HG03103 (cell line): ENCODE results near the gene FILIP1.

Source experiments
- ATAC-seq: cut with Tn5 transposase; IDR thresholded peaks from one replicate; pipeline ENCODE4 v1.9.1; 2021; ENCODE audit warnings: low read depth; ENCODE audit not compliant: unreplicated experiment

The FILIP1 gene

DNA sequence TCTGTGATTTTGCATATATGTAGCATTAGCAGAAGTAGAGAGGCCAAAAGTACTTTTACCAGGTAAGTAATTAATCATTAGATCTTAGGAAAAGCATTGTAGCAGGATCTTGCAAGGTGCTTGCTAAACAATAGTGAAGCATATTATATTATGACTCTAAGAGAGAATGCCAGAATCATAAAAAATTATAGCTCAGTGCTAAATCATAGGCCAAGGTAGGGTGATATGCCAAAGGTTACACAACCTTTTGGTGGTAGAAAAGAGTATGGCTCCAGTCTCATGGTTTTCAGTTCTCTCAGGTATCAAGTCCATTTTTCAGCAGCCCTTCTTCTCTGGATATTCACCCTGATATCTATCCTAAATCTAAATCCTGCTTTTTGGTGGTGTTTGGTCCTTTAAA is 192.1 kb downstream of the FILIP1 start:
- no peak for ATAC-seq

DNA sequence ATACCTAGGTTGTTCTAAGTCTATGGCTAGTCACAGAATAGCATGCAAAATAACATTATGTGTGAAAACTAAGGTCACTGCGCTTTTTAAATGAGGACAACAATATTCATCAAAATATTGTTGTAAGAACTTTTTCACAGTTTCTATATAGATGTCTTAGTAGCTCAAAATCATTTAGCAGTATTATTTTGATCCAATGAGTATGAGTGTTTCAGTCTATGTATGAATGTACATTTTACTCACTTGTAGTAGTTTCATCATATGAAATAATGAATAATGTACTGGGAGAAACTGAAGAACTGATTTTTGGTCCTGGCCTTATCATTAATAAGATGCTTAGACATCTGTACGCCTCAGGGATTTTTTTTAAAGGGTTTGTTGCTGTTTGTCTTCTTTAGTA is 192.5 kb downstream of the FILIP1 start:
- ATAC-seq, result no peak

GRCh38 chr6:75300531-75300855 is 193.1 kb downstream of the FILIP1 start:
- no peak for ATAC-seq

DNA sequence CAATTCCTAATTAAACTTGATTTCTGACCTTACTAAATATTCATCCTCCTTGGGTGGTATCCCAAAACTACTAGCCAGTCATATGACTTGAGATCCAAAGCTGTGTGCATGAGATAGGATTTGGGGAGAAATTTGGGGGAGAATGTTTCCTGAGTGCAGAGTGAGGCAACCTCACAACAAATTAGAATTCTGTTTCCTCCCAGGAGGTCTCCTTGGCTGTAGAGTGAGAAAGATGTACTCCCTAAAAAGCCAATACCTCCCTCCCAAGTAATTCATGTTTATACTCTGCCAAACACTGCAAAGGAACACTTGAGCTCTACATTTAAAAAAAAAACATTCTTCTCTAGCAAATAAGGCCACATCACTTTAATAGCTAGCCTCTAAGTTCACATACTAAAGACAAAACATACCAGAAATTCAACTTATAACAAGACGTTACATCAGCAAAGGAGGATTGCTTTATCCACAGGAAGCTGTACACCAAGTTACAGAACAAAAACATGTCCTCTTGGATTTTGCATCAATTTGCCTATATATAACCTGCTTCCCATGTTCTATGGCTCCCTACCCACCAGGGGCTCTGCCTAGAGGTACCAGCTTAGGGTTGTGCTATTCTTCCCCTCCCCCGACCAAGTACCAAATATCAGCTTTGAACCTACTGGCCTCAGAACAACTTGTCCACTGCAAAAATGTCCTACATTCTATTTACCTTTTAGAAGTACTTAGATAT is 193.6 kb downstream of the FILIP1 start:
- ATAC-seq, result no peak

GRCh38 chr6:75296811-75297779 is 196.5 kb downstream of the FILIP1 start:
- ATAC-seq, result peak; percentile 70

DNA sequence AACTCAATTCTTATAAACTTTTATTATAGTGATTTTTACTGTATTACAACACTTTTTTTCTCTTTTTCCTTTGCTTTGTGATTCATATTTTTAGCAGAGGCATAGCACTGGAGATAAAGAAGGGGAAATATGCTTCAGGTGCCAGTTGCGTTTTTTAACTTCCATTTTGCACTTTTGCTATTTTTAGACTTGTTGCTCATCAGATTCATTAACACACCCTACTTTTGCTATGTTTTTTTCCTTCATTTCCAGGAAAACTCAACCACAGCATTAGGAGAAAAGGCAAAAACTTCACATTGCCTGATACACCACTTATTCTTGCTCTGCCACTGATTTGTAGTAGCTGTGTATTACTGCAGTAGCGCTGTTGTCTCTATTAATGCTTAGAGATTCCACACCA is 201.0 kb downstream of the FILIP1 start:
- ATAC-seq, result no peak

DNA sequence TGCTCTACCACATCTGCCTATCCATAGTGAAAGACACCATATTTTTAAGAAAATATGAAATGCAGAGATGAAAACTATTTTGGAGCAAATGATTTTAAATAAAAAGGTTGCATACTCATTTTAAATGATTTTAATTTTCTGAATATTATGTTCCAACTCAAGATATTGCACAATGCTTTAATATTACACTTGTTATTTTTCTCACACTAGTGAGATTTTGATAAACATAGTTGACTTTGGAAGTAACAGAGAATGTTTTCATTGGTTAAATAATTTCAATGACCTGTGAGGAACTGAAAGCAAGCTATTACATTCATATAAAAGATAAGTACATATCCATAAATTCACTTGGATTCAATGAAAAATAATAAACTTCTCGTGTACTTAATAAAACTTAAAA is 201.9 kb downstream of the FILIP1 start:
- no peak for ATAC-seq

DNA sequence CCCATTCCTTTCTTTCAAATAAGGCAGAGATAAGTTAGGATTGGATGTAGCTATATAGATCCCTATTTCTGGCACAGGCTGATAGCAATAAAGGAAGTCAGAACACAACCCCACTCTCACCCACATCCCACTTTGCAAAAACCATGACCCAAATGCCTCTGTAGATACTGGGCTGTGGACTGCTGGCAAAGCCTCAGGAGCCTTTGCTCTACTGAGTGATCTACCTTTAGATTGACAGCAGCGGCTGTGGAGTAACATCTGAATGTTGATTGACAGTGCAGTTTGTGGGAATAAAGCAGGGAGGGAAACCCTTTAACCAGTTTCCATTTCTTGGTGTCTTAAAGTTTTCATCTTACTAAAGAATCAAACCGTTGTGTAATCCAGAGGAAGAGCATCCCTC is 202.3 kb downstream of the FILIP1 start:
- no peak for ATAC-seq

- no peak for ATAC-seq
Measured at GRCh38 chr6:75290136-75290945, 203.3 kb downstream of the FILIP1 start.

DNA sequence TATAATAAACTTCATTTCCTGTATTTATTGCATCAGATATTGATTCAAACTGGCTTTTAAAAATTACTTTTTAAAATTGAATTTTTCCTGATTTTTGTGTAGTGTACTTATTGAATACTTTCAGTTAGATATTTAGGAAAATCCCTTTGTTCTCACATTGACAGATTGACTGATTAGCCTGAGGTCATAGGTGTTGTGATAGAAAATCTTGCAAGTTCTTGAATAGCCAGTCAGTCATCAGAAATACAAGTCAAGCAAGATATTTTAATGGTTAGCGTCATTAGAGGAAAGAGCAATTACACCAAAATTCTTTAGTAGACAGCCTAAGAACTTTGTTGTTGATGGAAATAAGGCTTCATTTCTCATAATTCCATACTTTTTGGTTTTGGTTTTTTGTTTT is 205.6 kb downstream of the FILIP1 start:
- ATAC-seq, result no peak

- no peak for ATAC-seq
Measured at GRCh38 chr6:75287424-75287823, 206.2 kb downstream of the FILIP1 start.

GRCh38 chr6:75286955-75287354 is 206.6 kb downstream of the FILIP1 start:
- no peak for ATAC-seq

DNA sequence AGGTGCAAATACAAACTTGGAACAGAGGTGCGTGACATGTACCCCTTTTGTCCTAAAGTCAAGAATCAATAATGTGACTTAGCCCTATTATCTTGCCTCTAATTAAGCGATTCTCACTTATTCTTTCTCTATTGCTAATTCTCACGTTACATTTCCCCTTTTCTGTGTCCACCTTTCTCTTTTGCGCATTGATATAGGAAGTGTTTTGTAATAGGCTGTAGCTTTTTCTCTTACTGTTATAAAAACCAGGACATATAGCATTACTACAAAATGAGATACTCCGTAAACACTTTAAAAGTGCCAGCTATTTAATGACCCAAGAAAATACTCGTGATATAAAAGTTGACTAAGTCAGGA is 208.3 kb downstream of the FILIP1 start:
- no peak for ATAC-seq

DNA sequence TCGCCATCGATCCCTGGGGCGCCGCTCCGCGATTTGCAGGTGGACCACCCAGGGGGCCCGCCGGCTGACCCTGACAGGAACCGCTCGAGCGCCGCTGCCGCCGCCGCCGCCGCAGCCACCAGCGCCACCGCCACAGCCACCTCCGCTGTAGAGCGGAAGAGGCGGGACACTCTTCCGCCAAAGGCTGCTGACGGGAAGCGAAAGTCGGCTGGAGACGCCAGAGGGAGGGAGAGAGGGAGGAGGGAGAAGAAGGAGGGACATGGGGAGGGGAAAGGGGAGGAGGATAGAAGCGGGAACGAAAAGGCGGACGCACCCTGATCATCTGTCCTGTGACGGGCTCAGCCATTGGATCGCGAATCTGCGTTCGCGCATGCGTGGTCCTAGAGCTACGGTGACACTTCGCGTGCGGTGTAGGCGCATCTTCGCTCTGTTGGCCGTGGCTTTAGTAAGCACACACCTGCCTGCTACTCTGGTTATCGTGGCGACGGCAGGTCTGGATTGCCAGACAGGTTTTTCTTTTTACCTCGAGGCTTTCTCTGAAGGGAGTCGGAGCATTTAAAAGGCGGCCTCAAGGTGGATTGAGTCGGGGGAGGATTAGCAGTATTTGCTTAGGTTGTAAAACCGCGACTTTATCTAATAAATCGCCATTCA is 208.8 kb downstream of the FILIP1 start, which contains the start of gene TMEM30A:
TMEM30A (minus strand) TSS at position 161 of the 651 bp plus-strand sequence; CDS start at position 7, 154 bp downstream.
- ATAC-seq, result peak; percentile 88

GRCh38 chr6:75283907-75284631 is 209.5 kb downstream of the FILIP1 start:
- peak; percentile 8 for ATAC-seq

- ATAC-seq, result no peak
Measured at GRCh38 chr6:75282706-75283105, 210.9 kb downstream of the FILIP1 start.

DNA sequence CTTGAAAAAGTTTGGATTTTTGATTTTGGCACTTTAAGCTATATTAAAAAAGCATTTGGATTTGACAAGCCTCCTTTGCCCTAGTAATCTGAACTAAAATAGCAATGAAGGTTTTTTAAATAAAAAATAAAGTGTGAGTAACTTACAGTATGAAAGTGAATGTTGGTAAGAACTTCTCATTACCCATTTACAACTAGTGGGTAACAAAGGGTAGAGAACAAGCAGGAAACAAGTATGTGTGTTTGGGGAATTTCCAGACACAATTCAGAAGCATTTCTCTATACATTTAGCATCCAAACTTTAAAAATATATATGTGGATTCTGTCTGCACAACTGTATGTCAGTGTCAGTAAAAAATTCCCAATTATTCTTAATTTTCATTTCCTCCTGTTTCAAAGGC is 211.9 kb downstream of the FILIP1 start:
- ATAC-seq, result no peak

GRCh38 chr6:75280131-75280855 is 213.3 kb downstream of the FILIP1 start:
- no peak for ATAC-seq

- no peak for ATAC-seq
Measured at GRCh38 chr6:75279418-75279817, 214.2 kb downstream of the FILIP1 start.
